ENCODE measurements around the gene DDX23.

DDX23 gene

DNA sequence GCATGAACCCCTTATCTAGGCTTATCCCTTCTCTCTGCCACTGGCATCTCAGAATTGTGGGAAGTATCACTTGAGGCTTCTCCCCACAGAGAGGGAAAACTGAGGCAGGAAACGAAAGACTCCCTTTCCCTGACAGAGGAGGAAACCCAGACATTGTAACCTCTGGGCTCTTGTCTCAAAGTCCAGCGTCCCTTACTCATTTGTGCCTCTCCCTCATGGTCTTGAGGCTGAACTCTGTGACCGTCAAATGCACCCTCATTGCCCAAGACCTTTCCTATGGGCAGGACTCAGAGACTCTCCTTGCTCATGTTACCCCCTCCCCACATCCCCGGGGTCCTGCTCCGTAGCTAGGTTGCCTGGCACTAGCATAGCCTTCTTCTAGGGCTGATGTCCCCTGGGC lies 29.8 kb downstream of the DDX23 start:
- H3K9me3 ChIP-seq, result no peaks in the 10 kb centered on the region
- H3K36me3 ChIP-seq, result peaks cover 0 to 41% (median 19%) of the 10 kb centered on the region in 3 donors
- H3K27ac ChIP-seq, result no peak overlapping the region
- intact Hi-C loops (cut with DNase I; ENCODE audit: low total_unique reads), result no loop called here
- H3K4me1 ChIP-seq, result peaks cover 0 to 16% (median 11%) of the 10 kb centered on the region in 4 donors
- H3K27me3 ChIP-seq, result no peaks in the 10 kb centered on the region
- H3K4me3 ChIP-seq, result no peak overlapping the region
- TF ChIP-seq, protein P1, sequence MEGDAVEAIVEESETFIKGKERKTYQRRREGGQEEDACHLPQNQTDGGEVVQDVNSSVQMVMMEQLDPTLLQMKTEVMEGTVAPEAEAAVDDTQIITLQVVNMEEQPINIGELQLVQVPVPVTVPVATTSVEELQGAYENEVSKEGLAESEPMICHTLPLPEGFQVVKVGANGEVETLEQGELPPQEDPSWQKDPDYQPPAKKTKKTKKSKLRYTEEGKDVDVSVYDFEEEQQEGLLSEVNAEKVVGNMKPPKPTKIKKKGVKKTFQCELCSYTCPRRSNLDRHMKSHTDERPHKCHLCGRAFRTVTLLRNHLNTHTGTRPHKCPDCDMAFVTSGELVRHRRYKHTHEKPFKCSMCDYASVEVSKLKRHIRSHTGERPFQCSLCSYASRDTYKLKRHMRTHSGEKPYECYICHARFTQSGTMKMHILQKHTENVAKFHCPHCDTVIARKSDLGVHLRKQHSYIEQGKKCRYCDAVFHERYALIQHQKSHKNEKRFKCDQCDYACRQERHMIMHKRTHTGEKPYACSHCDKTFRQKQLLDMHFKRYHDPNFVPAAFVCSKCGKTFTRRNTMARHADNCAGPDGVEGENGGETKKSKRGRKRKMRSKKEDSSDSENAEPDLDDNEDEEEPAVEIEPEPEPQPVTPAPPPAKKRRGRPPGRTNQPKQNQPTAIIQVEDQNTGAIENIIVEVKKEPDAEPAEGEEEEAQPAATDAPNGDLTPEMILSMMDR (IDR thresholded peaks at IDR 0.05), result no peak
- no peak for DNase-seq

DNA sequence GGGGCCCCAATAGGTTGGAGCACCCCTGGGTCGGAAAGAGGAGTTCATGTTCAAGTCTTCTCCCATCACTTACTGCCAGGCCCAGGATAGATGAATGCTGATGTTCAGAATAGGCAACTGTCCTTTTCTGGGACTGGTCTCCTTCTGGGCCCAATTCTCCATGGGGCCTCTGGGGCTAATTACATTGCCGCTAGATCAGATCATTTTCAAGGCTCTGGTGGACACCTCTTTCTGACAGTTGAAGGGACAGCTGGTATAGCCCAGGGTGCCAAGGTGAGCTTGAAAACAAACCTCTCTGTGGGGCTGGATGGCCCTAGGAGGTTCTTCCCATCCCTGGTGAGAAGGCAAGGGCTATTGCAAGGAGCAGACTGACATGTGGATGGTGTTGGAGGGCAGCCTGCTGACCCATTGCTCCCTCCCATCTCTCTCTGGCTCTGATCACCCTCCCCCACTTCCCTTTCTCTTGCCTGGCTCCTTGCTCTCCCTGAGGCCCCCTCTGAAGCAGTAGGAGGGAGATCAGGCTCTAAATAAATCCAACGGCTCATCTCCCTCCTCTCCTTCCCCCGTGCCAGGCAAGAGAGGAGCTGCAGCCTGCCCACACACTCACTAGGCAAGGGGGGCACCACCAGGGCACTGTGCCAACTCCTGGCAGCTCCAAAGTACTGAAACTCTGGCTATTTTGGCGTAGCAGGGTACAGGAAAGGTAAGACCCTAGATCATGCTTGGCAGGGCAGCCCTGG lies 31.8 kb downstream of the DDX23 start:
- Histone ChIP-seq H3K27ac (no peak overlapping the region), H3K27me3 (no peaks in the 10 kb centered on the region), H3K4me3 (no peak overlapping the region), H3K9me3 (no peaks in the 10 kb centered on the region), H3K4me1 (peaks cover 0 to 27% (median 22%) of the 10 kb centered on the region in 4 donors), H3K36me3 (peaks cover 0 to 21% (median 4%) of the 10 kb centered on the region in 3 donors)
- intact Hi-C loops (cut with DNase I; ENCODE audit: low total_unique reads), result no loop called here
- no peak for DNase-seq
- TF ChIP-seq, protein P1 (IDR thresholded peaks at IDR 0.05), result no peak

DNA sequence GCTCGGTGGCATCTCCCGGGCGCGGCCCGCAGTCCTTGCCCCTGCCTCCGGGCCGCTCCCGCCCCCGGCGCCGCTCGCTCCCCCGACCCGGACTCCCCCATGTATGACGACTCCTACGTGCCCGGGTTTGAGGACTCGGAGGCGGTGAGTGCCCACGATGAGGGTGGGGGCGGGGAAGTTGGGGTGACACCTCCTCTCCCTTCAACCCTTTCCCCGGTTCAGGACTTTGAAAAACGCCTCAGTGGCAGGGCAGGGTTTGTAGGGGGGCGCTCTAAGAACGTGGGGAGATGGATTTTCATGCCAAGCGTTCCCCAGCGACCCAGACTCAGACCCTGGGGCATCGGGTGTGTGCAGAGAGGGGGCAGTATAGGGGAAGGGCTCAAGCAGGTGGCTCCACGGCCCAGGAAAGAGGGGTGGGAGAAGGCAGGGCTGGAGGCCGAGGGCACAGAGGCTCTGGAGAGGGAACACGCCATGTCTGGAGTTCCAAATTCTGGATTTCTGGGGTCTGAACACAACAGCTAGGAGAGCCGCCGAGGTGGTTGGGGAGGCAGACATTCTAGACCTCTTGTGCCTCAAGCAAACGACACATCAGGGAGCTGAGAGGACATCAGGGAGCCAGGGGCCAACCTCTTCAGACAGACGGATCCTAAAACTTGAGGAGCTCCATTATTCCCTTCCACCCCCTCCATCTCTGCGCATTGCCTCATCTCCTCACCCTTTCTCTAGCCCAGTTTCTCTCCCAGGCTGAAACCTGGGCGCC lies 33.0 kb downstream of the DDX23 start:
- Histone ChIP-seq H3K9me3 (no peaks in the 10 kb centered on the region), H3K4me1 (peaks cover 0 to 32% (median 25%) of the 10 kb centered on the region in 4 donors), H3K4me3 (peak overlapping the region; percentile 55 to 76), H3K36me3 (peaks cover 0 to 9% (median 1%) of the 10 kb centered on the region in 3 donors), H3K27me3 (no peaks in the 10 kb centered on the region), H3K27ac (peak overlapping the region; percentile 12 to 68)
- intact Hi-C loops (cut with DNase I; ENCODE audit: low total_unique reads), result no loop called here
- DNase-seq, result no peak
- TF ChIP-seq, protein P1 (IDR thresholded peaks at IDR 0.05), result no peak

DNA sequence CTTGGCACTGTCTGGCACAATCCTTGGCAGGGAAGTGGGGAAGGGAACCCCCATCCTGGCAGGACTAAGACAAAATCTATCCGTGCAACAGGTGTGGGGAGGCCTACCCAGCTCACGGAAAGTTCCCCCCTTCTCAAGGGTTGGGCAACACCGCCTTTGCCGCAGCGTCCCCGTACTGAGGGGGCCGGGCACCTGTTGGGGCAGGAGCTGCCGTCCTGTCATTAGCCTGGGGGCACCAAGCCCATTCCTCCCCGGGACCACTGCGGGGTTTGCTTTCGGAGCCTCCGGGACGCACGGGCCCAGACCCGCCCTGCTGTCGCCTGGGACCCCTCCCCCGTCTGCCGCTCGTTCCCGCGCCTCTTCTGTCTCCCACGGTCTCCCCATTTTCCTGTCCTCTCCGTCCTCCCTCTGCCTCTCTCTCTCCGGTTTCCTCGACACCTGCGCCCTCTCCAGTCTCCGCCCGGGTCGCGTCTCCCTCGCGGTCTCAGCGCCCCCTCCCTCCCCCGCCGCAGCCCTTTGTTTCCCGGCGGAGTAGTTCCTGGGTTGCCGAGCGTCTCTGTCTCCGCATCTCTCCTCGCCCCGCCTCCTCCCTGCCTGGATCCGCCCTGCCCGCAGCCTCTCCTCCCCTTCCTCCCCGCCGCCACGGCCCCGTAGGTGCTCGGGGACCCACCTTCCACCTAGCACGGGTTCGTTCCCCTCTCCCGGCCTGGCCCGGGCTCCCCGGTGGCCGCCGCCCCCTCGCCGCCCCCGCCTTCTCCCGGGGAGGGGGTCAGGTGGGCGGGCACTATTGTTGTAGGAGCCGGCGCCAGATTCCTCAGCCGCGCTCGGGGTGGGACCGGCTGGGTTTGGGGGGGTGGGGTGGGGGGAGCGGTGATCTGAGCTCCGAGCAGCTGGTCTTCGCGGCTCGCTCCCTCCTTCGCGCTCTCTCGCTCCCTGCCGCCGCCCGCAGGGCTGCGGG lies 33.8 kb downstream of the DDX23 start, which contains the start of gene CACNB3:
TSS of gene CACNB3 (plus strand) at position 624 of the 958 bp plus-strand sequence. CDS start 434 bp downstream, outside the sequence.
- intact Hi-C loops (cut with DNase I; ENCODE audit: low total_unique reads), result no loop called here
- Histone ChIP-seq H3K27ac (peak within 1 kb of the TSS; percentile 12 to 68), H3K4me3 (peak within 1 kb of the TSS; percentile 55 to 76), H3K9me3 (no peaks in the 10 kb centered on the region), H3K4me1 (peaks cover 0 to 36% (median 29%) of the 10 kb centered on the region in 4 donors), H3K36me3 (peaks cover 0 to under 1% (median 0%) of the 10 kb centered on the region in 3 donors), H3K27me3 (no peaks in the 10 kb centered on the region)
- DNase-seq, result peak; percentile 76 to 82
- TF ChIP-seq, protein P1 (IDR thresholded peaks at IDR 0.05), result no peak
